Transverse colon (tissue), 4 donors: ENCODE measurements around the gene STXBP2. TPM values are rescaled to one million over a fixed set of nuclear protein-coding genes. Genes with fewer than 3 reads are reported as not detected.

Experiments used
- DNase-seq: peaks from one replicate; pipeline ENCODE4 v3.0.0-alpha.2; 2019
- H3K27ac ChIP-seq, 4 donors: fragments of 200-600 bp; sonication (generic); 2 replicates each; pipeline ENCODE4 v1.5.1; 2016 to 2018; ENCODE audit warnings: inconsistent platforms in 4 of 4
- H3K27me3 ChIP-seq: fragments of 200-600 bp; sonication (generic); 2 replicates; pipeline ENCODE4 v1.5.1; 2017; ENCODE audit warnings: inconsistent platforms
- H3K36me3 ChIP-seq, 4 donors: fragments of 200-600 bp; sonication (generic); 2 replicates each; pipeline ENCODE4 v1.5.1; 2017 to 2019; ENCODE audit warnings: inconsistent platforms in 4 of 4
- H3K4me1 ChIP-seq, 4 donors: fragments of 200-600 bp; sonication (generic); 2 replicates each; pipeline ENCODE4 v1.5.1; 2017 to 2020; ENCODE audit warnings: inconsistent platforms in 4 of 4
- H3K4me3 ChIP-seq, 4 donors: fragments of 200-600 bp; sonication (generic); 1 replicate in 1 of 4; 2 replicates in 3 of 4; pipeline versions ENCODE4 v1.5.1 to v1.6.1; 2017 to 2019; ENCODE audit warnings: inconsistent platforms in 4 of 4
- H3K9me3 ChIP-seq, 2 donors: fragments of 200-600 bp; sonication (generic); 2 replicates each; pipeline ENCODE4 v1.5.1; 2017 to 2019; ENCODE audit warnings: inconsistent platforms in 2 of 2
- CTCF ChIP-seq, 5 experiments: fragments of 200-600 bp in 3 of 5; fragments of 450-650 bp in 2 of 5; sonication (generic) in 3 of 5; IDR thresholded peaks; 1 replicate in 2 of 5; 2 replicates in 3 of 5; pipeline ENCODE4 v1.5.1; 2016 to 2017; ENCODE audit warnings: antibody characterized with exemption in 5 of 5, inconsistent platforms in 3 of 5, mild to moderate bottlenecking in 2 of 5, moderate library complexity in 1 of 5
- EP300 ChIP-seq: sonication (generic); formaldehyde crosslinking; IDR thresholded peaks from one replicate; pipeline ENCODE4 v1.6.1; 2017; ENCODE audit warnings: antibody characterized with exemption, low read depth
- POLR2A ChIP-seq: fragments of 450-650 bp; IDR thresholded peaks from one replicate; pipeline ENCODE4 v1.6.1; 2016; ENCODE audit warnings: antibody characterized with exemption, mild to moderate bottlenecking, moderate library complexity
- POLR2AphosphoS5 ChIP-seq, 3 donors: sonication (generic); formaldehyde crosslinking; IDR thresholded peaks; one replicate each; pipeline ENCODE4 v1.6.1; 2016; ENCODE audit warnings: antibody characterized with exemption in 3 of 3
- WGBS, 2 donors: methylation state at CpG; one replicate each; pipeline ENCODE4 v1.1.5; 2018; ENCODE audit warnings: low coverage in 1 of 2; 5-methylcytosine and 5-hydroxymethylcytosine counted together
- in situ Hi-C, 4 donors: fragments of 200-750 bp; cut with MboI; loops; one replicate each; pipeline versions ENCODE4 v1.15.0 to v1.15.1; 2017; ENCODE audit warnings: low sequenced_read_pairs in 3 of 4, low pct_ligation_motif_present in 1 of 4, low pct_unique_long_range_greater_than_20kb in 1 of 4
- intact Hi-C: fragments of 100-400 bp; cut with DNase I; formaldehyde crosslinking; loops from one replicate; pipeline ENCODE4 v1.15.1; 2023; ENCODE audit warnings: low total_unique reads
- small RNA-seq, 4 donors: library from RNA; depleted of rRNA; stranded (forward); fragments of <200 nt; gene quantifications; one replicate each; pipeline ENCODE3, GENCODE V24; 2016
- total RNA-seq, 4 donors: library from RNA; depleted of rRNA; stranded (reverse); fragments of >200 nt; gene quantifications; one replicate each; pipeline ENCODE4 v1.1.0, GENCODE V29; 2016

The STXBP2 gene
- total RNA-seq, 4 donors from 2014 or later = 132 to 303 (median 205) TPM

GRCh38 chr19:7692417-7693088, 55.6 kb downstream of the STXBP2 start:
- Histone ChIP-seq H3K27me3 (no peaks in the 10 kb centered on the region), H3K36me3 (no peaks in the 10 kb centered on the region), H3K4me3 (no peak overlapping the region), H3K4me1 (no peaks in the 10 kb centered on the region), H3K27ac (no peak overlapping the region), H3K9me3 (no peaks in the 10 kb centered on the region)
- intact Hi-C loops (no loop called here), in situ Hi-C loops (no loop called here)
- TF ChIP-seq POLR2A (no peak), POLR2AphosphoS5 (IDR thresholded peaks at IDR 0.05) (no peak), CTCF (IDR thresholded peaks at IDR 0.05) (no peak), EP300 (no peak)
- DNase-seq = no peak
- WGBS, 2 donors = 73 to 86% methylated on average over 6 to 13 of the region's 13 CpGs

- no peaks in the 10 kb centered on the region for H3K9me3 ChIP-seq
- H3K27me3 ChIP-seq = peaks cover 16% of the 10 kb centered on the region
- 53% methylated on average over 4 of the region's 4 CpGs; no CpG with 5 or more reads in 1 of the 2 donors for WGBS, 2 donors
- H3K27ac ChIP-seq = no peak overlapping the region
- intact Hi-C loops = no loop called here
- no peaks in the 10 kb centered on the region for H3K4me1 ChIP-seq
- in situ Hi-C loops = no loop called here
- H3K4me3 ChIP-seq = no peak overlapping the region
- no peak for TF ChIP-seq CTCF (IDR thresholded peaks at IDR 0.05)
- no peak for TF ChIP-seq POLR2AphosphoS5 (IDR thresholded peaks at IDR 0.05)
- TF ChIP-seq POLR2A = no peak
- TF ChIP-seq EP300 = no peak
- no peaks in the 10 kb centered on the region for H3K36me3 ChIP-seq
- DNase-seq = no peak
Observed at GRCh38 chr19:7694499-7694898, 57.6 kb downstream of the STXBP2 start.

Small RNA genes within 50 kb of the gene (small RNA-seq; reads per million reads assigned to genes)
- 0 to 0.24 (median 0.07) reads per million in 4 donors for gene MIR6792

Other genes starting within 250 kb of the STXBP2 start
- 10 to 100 TPM in 1 of 4 donors, 1 to 10 TPM in 3; 2.2 to 14.5 (median 8.9) TPM for gene PEX11G, start 148.1 kb upstream of the STXBP2 start, total RNA-seq
- 10 to 100 TPM; 50.2 to 72.7 (median 69.1) TPM for gene ZNF358, start 121.0 kb upstream of the STXBP2 start, total RNA-seq
- gene MCOLN1, start 114.5 kb upstream of the STXBP2 start, total RNA-seq = 10 to 100 TPM; 14.7 to 93.1 (median 23.9) TPM
- gene PNPLA6, start 101.4 kb upstream of the STXBP2 start, total RNA-seq = 100 to 1,000 TPM; 115 to 435 (median 147) TPM
- 100 to 1,000 TPM in 1 of 4 donors, 10 to 100 TPM in 3; 36.2 to 114 (median 61.6) TPM for gene CAMSAP3, start 41.2 kb upstream of the STXBP2 start, total RNA-seq
- 100 to 1,000 TPM in 1 of 4 donors, 10 to 100 TPM in 3; 27.8 to 123 (median 57.3) TPM for gene XAB2, start 7.6 kb upstream of the STXBP2 start, total RNA-seq
- 10 to 100 TPM in 2 of 4 donors, not detected in 2; 16.4 to 48.0 TPM for gene PET100, start 7.3 kb upstream of the STXBP2 start, total RNA-seq
- 10 to 100 TPM in 1 of 4 donors, 1 to 10 TPM in 1, not detected in 2; 4.1 to 14.2 TPM for gene PCP2, start 3.4 kb upstream of the STXBP2 start, total RNA-seq
- gene RETN, start 31.9 kb downstream of the STXBP2 start, total RNA-seq = not detected
- under 1 TPM in 1 of 4 donors, not detected in 3; 0.41 TPM for gene MCEMP1, start 40.0 kb downstream of the STXBP2 start, total RNA-seq
- gene TRAPPC5, start 43.7 kb downstream of the STXBP2 start, total RNA-seq = 10 to 100 TPM; 15.1 to 63.5 (median 34.4) TPM
- gene FCER2, start 65.0 kb downstream of the STXBP2 start, total RNA-seq = 10 to 100 TPM in 1 of 4 donors, 1 to 10 TPM in 1, under 1 TPM in 1, not detected in 1; 0.27 to 10.1 (median 4.3) TPM
- 1 to 10 TPM in 1 of 4 donors, under 1 TPM in 1, not detected in 2; 0.55 to 1.1 TPM for gene CLEC4G, start 95.0 kb downstream of the STXBP2 start, total RNA-seq
- 1 to 10 TPM in 3 of 4 donors, under 1 TPM in 1; 1.00 to 9.4 (median 4.4) TPM for gene CD209, start 110.4 kb downstream of the STXBP2 start, total RNA-seq
- under 1 TPM in 1 of 4 donors, not detected in 3; 0.16 TPM for gene CLEC4M, start 126.1 kb downstream of the STXBP2 start, total RNA-seq
- 10 to 100 TPM in 3 of 4 donors, 1 to 10 TPM in 1; 8.5 to 65.8 (median 15.0) TPM for gene EVI5L, start 193.1 kb downstream of the STXBP2 start, total RNA-seq
- gene PRR36, start 237.3 kb downstream of the STXBP2 start, total RNA-seq = under 1 TPM in 1 of 4 donors, not detected in 3; 0.16 TPM